Ovary (tissue), 9 donors: ENCODE measurements around the gene VAC14. TPM values are rescaled to one million over a fixed set of nuclear protein-coding genes. Genes with fewer than 3 reads are reported as not detected.

ENCODE experiments used
- DNase-seq, 5 donors: peaks; one replicate each; pipeline ENCODE4 v3.0.0-alpha.2; 2019 to 2020
- H3K27ac ChIP-seq, 2 donors: fragments of 200-600 bp; one replicate each; pipeline versions ENCODE4 v1.5.1 to v1.8.0; 2019 to 2022
- H3K27me3 ChIP-seq: fragments of 200-600 bp; one replicate; pipeline ENCODE4 v1.8.0; 2022
- H3K36me3 ChIP-seq: fragments of 200-600 bp; sonication (generic); one replicate; pipeline ENCODE4 v1.5.1; 2019
- H3K4me1 ChIP-seq: one replicate; pipeline ENCODE4 v1.8.1; 2013; ENCODE audit warnings: mild to moderate bottlenecking, moderate library complexity; ENCODE audit not compliant: insufficient read depth
- H3K4me3 ChIP-seq: fragments of 200-600 bp; sonication (generic); one replicate; pipeline ENCODE4 v1.5.1; 2017
- H3K9me3 ChIP-seq, 2 donors: fragments of 200-600 bp in 1 of 2; sonication (generic) in 1 of 2; one replicate each; pipeline versions ENCODE4 v1.5.1 to v1.8.1; 2013 to 2019; ENCODE audit warnings: mild to moderate bottlenecking in 1 of 2, moderate library complexity in 1 of 2
- EP300 ChIP-seq: sonication (generic); formaldehyde crosslinking; IDR thresholded peaks from one replicate; pipeline ENCODE4 v1.6.1; 2017; ENCODE audit warnings: antibody characterized with exemption
- POLR2A ChIP-seq: fragments of 450-650 bp; IDR thresholded peaks from one replicate; pipeline ENCODE4 v1.6.1; 2017; ENCODE audit warnings: antibody characterized with exemption, mild to moderate bottlenecking, moderate library complexity
- WGBS, 3 donors: extraction: QIAGEN DNeasy Blood & Tissue Kit in 1 of 3; methylation state at CpG; one replicate each; pipeline versions ENCODE4 v1.1.5 to v1.1.7; 2013 to 2017; 5-methylcytosine and 5-hydroxymethylcytosine counted together
- intact Hi-C, 4 donors: fragments of 100-400 bp; cut with DNase I; formaldehyde crosslinking; loops; one replicate each; pipeline versions ENCODE4 v1.11.0 to v1.15.1; 2022 to 2023
- polyA plus RNA-seq, 2 donors: library from polyadenylated mRNA; stranded (reverse); fragments of 200-250 nt in 1 of 2; fragments of 350-450 nt in 1 of 2; fragmentation: Illumina TruSeq in 1 of 2; extraction: RNeasy Lipid Tissue Mini Kit (QIAGEN cat#74804) in 1 of 2; gene quantifications; one replicate each; pipeline ENCODE4 v1.2.3, GENCODE V29; 2013 to 2014
- total RNA-seq, 7 donors: library from RNA; depleted of rRNA in 2 of 7; stranded (reverse); fragments of >200 nt in 2 of 7; fragmentation: NEBNext Ultra II Directional in 3 of 7; extraction: Animal tissue kit (Norgen Biotek cat#: 25700) in 3 of 7; gene quantifications; one replicate each; pipeline versions ENCODE4 v1.1.0 to v1.2.4, GENCODE V29; 2016 to 2023
- TF ChIP-seq, protein P1 (sequence below), 3 donors: fragments of 450-650 bp in 2 of 3; fragments of 200-600 bp in 1 of 3; IDR thresholded peaks; one replicate each; pipeline versions ENCODE4 v1.5.1 to v1.8.0; 2016 to 2022; ENCODE audit warnings: antibody characterized with exemption in 3 of 3, mild to moderate bottlenecking in 1 of 3
- donor health status: DM: no; HTN: no; CAD: no; lungs with moderate emphysema.
- donor health status: DM: no; HTN: no; CAD: no.
- donor health status: Bipolar disorder and iron deficiency.
- donor health status: DM: yes; HTN: yes; CAD: no.
- donor health status: DM: no; HTN: no; CAD: no.
- donor health status: DM: yes; HTN: yes; CAD: no.

Gene VAC14
- total and polyA plus RNA-seq, 9 donors: 9.9 to 32.4 (median 21.1) TPM

DNA sequence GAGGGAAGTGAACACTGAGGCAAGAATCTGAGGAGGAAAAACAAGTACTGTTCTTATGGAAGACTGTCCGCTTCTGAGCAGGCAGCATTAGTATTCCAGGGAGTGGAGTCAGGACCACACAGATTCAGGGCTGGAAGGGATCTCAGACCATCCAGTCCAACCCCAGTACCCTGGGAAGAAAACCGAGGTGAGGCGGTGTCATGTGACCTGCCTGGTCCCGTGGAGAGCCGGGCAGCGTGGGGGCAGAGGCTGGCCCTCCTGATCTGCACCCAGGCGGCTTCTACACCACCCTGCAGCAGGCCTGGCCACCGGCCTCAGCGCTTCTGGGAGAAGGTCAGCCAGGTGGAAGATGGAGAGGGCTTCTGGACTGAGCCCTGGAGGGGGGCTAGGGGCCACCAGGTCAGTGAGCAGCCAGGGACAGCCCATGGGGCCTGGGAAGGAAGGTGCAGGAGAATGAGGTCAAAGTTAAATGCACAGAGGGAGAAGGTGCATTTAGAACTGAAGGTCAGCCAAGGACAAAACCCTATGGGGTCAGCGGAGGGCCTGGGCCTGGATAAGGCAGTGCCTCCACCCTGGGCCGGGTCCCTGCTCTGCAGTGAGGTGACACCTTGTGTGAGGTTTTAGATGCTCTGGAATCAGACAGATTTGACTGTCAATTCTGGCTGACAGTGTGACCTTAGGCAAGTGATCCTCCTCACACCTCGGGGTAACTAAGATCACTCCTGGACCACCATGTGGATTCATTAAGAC is 45.9 kb downstream of the VAC14 start:
- Histone ChIP-seq H3K27me3 (no peaks in the 10 kb centered on the region), H3K27ac (no peak overlapping the region), H3K4me3 (no peak overlapping the region), H3K9me3 (no peaks in the 10 kb centered on the region), H3K4me1 (peaks cover 15% of the 10 kb centered on the region), H3K36me3 (no peaks in the 10 kb centered on the region)
- intact Hi-C loops: no loop called here
- no peak for DNase-seq
- TF ChIP-seq, protein P1, sequence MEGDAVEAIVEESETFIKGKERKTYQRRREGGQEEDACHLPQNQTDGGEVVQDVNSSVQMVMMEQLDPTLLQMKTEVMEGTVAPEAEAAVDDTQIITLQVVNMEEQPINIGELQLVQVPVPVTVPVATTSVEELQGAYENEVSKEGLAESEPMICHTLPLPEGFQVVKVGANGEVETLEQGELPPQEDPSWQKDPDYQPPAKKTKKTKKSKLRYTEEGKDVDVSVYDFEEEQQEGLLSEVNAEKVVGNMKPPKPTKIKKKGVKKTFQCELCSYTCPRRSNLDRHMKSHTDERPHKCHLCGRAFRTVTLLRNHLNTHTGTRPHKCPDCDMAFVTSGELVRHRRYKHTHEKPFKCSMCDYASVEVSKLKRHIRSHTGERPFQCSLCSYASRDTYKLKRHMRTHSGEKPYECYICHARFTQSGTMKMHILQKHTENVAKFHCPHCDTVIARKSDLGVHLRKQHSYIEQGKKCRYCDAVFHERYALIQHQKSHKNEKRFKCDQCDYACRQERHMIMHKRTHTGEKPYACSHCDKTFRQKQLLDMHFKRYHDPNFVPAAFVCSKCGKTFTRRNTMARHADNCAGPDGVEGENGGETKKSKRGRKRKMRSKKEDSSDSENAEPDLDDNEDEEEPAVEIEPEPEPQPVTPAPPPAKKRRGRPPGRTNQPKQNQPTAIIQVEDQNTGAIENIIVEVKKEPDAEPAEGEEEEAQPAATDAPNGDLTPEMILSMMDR (IDR thresholded peaks at IDR 0.05): no peak
- TF ChIP-seq POLR2A (no peak), EP300 (no peak)
- WGBS, 3 donors: 83 to 84% (median 83%) methylated on average over 12 of the region's 12 CpGs

DNA sequence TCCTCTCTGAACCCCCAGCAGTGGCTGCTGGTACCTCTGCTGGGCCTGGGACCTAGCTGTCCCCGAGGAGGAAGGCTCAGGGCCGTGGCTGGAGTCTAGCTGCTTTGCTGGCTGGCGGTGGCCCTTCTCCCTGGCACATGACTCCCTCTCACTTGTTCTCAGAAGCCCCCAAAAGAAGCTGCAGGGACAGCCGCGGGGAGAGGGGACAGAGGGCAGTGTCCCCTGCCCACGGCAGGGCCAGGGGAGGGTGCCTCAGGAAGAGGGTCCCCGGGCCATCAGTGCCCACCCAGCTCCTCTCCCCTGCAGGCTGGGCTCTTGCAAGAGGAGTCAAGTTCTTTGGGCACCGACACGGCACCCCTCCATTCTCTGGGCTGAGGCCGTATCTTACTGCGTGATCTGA is 46.6 kb downstream of the VAC14 start:
- DNase-seq: no peak
- 89 to 96% (median 93%) methylated on average over 11 of the region's 11 CpGs for WGBS, 3 donors
- Histone ChIP-seq H3K36me3 (no peaks in the 10 kb centered on the region), H3K9me3 (no peaks in the 10 kb centered on the region), H3K4me1 (peaks cover 15% of the 10 kb centered on the region), H3K27me3 (no peaks in the 10 kb centered on the region), H3K27ac (no peak overlapping the region), H3K4me3 (no peak overlapping the region)
- no peak for TF ChIP-seq EP300
- no peak for TF ChIP-seq POLR2A
- TF ChIP-seq, protein P1 (IDR thresholded peaks at IDR 0.05): no peak
- intact Hi-C loops: no loop called here

DNA sequence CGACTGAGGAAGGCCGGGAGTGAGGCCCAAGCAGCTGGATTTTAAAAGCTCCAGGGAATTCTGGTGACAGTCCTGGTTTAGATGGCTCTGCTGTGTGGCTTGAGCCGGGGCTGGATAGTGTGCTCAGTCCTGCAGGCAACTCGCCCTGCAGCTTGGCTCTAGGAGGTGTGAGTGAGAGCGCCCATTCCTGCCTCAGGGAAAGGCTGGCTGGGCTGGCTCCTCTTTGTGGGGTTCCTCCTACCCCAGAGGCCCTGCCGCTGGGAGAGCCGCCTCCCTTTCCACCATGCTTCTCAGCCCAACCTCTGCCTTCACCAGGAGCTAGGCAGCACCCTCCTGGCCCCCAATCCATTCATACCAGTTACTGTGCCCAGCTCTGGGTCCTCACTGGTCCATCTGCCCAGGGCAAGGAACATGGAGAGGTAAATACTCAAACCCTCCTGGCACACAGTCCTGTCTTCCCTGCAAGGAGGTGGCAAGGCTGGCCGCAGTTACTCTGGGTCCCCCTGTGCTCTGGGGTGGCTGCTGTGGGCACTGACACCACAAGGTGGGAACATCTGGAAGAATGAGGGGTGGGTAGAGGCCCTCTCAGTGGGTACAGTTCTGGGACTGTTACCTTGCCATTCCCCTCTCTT is 47.1 kb downstream of the VAC14 start:
- no peak overlapping the region for H3K27ac ChIP-seq
- peaks cover 15% of the 10 kb centered on the region for H3K4me1 ChIP-seq
- intact Hi-C loops: no loop called here
- H3K9me3 ChIP-seq: no peaks in the 10 kb centered on the region
- 90 to 93% (median 91%) methylated on average over 8 of the region's 8 CpGs for WGBS, 3 donors
- H3K27me3 ChIP-seq: no peaks in the 10 kb centered on the region
- H3K36me3 ChIP-seq: no peaks in the 10 kb centered on the region
- TF ChIP-seq POLR2A (no peak), EP300 (no peak)
- TF ChIP-seq, protein P1 (IDR thresholded peaks at IDR 0.05): no peak
- no peak for DNase-seq
- H3K4me3 ChIP-seq: no peak overlapping the region

DNA sequence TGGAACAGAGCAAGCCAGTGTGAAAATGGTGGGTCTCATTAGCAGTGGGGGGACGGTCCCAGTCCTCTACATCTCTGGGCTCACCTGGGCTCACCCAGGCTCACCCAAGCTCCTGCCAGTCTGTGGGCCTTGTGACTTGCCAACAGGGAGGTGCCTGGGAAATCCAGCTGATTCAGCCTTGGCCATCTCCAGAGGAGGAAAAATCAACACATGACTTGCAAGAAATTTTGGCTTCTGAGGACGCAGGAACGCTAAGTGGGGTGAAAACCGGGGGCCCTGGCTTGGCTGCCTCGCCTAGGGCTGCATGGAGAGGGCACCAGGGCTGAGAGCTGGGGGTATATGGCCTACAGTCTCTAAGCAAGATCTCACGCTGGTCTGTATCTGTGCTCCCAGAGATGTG is 47.7 kb downstream of the VAC14 start:
- Histone ChIP-seq H3K9me3 (no peaks in the 10 kb centered on the region), H3K27me3 (no peaks in the 10 kb centered on the region), H3K36me3 (no peaks in the 10 kb centered on the region), H3K27ac (no peak overlapping the region), H3K4me3 (no peak overlapping the region), H3K4me1 (peaks cover 15% of the 10 kb centered on the region)
- no peak for DNase-seq
- TF ChIP-seq, protein P1 (IDR thresholded peaks at IDR 0.05): no peak
- TF ChIP-seq EP300 (no peak), POLR2A (no peak)
- 64 to 74% (median 66%) methylated on average over 6 of the region's 6 CpGs for WGBS, 3 donors
- intact Hi-C loops: no loop called here
